ENCODE results near the gene UVRAG.
A peak's percentile ranks its signal among the peaks of the same experiment; 100 is the strongest.

The UVRAG gene

GRCh38 chr11:75802913-75803820 is 11.8 kb upstream of the UVRAG start:
- DNase-seq (ENCODE audit: low read depth in 3 of 3): peak; percentile 40 to 59 (median 44)

GRCh38 chr11:75809111-75809510 is 5.9 kb upstream of the UVRAG start:
- no peak for DNase-seq (ENCODE audit: low read depth in 3 of 3)

- DNase-seq (ENCODE audit: low read depth in 3 of 3): no peak
Observed at GRCh38 chr11:75809991-75810390, 5.0 kb upstream of the UVRAG start.

GRCh38 chr11:75810637-75811390 is 4.2 kb upstream of the UVRAG start:
- DNase-seq (ENCODE audit: low read depth in 3 of 3): no peak

- no peak for DNase-seq (ENCODE audit: low read depth in 3 of 3)
Observed at GRCh38 chr11:75811485-75811884, 3.5 kb upstream of the UVRAG start.

GRCh38 chr11:75812542-75813040 is 2.4 kb upstream of the UVRAG start:
- DNase-seq (ENCODE audit: low read depth in 3 of 3): no peak

GRCh38 chr11:75813124-75813523 is 1.9 kb upstream of the UVRAG start:
- DNase-seq (ENCODE audit: low read depth in 3 of 3): no peak

GRCh38 chr11:75813622-75814039 is 1.4 kb upstream of the UVRAG start:
- DNase-seq (ENCODE audit: low read depth in 3 of 3): no peak

- DNase-seq (ENCODE audit: low read depth in 3 of 3): no peak
Observed at GRCh38 chr11:75814363-75814676, 690 bp upstream of the UVRAG start.

GRCh38 chr11:75815345-75816168 is 547 bp downstream of the UVRAG start:
- peak; percentile 8 to 45 (median 9) for DNase-seq (ENCODE audit: low read depth in 3 of 3)

GRCh38 chr11:75816561-75817239 is 1.7 kb downstream of the UVRAG start:
- no peak for DNase-seq (ENCODE audit: low read depth in 3 of 3)

GRCh38 chr11:75820645-75821044 is 5.6 kb downstream of the UVRAG start:
- no peak for DNase-seq (ENCODE audit: low read depth in 3 of 3)

GRCh38 chr11:75821202-75821601 is 6.2 kb downstream of the UVRAG start:
- no peak for DNase-seq (ENCODE audit: low read depth in 3 of 3)

GRCh38 chr11:75822541-75822940 is 7.5 kb downstream of the UVRAG start:
- DNase-seq (ENCODE audit: low read depth in 3 of 3): no peak

GRCh38 chr11:75823415-75823814 is 8.4 kb downstream of the UVRAG start:
- DNase-seq (ENCODE audit: low read depth in 3 of 3): no peak

- no peak for DNase-seq (ENCODE audit: low read depth in 3 of 3)
Observed at GRCh38 chr11:75823946-75824345, 8.9 kb downstream of the UVRAG start.

GRCh38 chr11:75826461-75827230 is 11.6 kb downstream of the UVRAG start:
- DNase-seq (ENCODE audit: low read depth in 3 of 3): no peak

GRCh38 chr11:75827562-75827961 is 12.6 kb downstream of the UVRAG start:
- DNase-seq (ENCODE audit: low read depth in 3 of 3): no peak

- DNase-seq (ENCODE audit: low read depth in 3 of 3): no peak
Observed at GRCh38 chr11:75831915-75832502, 17.0 kb downstream of the UVRAG start.

GRCh38 chr11:75834728-75835127 is 19.7 kb downstream of the UVRAG start:
- DNase-seq (ENCODE audit: low read depth in 3 of 3): no peak
